Right hindlimb (tissue), 1 donor: Measurements from ENCODE around the gene ADCY1.
A peak's percentile ranks its signal among the peaks of the same experiment; 100 is the strongest.

Source experiments
- DNase-seq: peaks from one replicate; pipeline ENCODE4 v3.0.0-alpha.2; 2018

ADCY1 gene

GRCh38 chr7:45578467-45578866, 4.3 kb downstream of the ADCY1 start:
- no peak for DNase-seq

GRCh38 chr7:45579391-45579801, 5.2 kb downstream of the ADCY1 start:
- DNase-seq, result peak; percentile 20

DNA sequence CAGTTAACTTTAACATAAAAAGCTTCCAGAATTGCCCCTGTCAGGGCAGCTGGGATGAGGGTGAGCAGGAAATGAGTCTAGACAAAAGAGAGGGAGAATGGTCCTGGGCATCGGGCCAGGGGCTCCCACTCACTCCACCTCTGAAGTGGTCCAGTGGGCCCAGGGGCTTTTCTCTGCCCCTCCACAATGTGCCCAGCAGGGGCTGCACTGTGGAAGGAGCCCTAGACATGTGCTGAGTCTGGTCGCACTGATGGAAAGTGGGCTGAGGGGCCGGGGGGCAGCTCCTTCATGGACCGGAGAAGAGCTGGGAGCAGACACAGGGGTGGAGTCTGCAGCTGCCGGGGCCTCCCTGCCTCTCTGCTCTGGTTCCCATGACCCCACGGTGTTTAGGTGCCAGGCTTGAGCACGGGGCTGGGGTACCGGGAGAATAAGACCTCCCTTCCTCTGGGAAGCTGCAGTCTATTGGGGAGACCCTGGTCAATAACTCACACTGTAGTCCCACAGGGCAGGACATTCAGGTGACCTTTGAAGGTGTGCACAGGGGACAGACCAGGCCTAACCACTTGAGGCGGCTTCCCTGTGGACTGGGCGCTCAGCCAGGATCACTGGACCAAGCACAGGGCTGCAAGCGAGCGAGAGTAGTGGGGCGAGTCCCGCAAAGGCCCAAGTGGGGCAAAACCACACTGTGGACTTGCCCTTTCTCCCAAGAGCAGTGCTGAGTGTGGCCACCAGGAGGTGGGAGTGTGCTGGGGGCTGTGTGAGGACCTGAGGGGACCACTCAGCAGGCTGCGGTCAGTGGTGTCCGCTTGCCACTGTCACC, 6.1 kb downstream of the ADCY1 start:
- DNase-seq, result peak; percentile 16

DNA sequence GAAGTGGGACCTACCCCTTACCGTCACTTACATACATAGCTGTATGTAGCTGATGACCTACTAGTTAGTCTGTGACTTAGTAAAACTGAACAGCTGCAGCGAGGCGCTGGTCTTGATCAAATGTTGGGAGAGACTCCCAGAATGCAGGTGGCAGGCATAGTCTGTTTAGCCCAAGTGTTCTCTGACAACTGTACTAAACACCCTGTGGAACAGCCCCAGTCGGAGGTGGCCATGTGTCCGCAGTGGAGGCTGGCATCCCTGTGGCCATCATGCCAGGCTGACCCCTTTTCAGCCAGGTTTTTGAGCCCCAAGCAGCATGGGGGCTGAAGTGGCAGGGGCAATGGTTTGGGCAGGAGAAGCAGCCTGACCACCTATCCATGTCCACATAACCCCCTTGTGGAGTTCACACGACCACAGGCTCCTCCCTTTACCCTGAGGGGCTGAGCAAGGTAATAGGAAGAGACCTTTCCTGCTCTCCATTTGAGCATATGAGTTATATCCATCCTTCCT, 7.2 kb downstream of the ADCY1 start:
- peak; percentile 2 for DNase-seq

- peak; percentile 0 for DNase-seq
Measured at GRCh38 chr7:45582136-45582749, 8.1 kb downstream of the ADCY1 start.

DNA sequence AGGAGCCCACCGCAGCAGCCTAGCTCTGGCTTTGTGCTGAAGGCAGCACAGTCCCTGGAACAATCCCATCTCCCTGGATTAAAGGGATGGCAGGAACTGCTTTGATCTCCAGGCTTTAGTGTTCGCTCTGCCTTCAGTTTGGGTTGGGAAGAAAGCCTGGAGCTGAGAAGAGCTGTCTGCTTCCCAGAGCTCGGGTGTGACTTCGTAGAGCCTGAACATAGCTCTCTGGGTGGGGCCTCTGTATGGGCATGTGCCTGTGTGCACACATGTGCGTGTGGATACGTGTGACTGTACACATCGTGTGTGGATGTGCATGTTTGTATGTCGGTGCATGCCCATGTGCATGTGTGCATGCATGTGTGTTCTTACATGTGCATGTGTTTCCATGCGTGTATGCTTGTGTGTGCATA, 8.7 kb downstream of the ADCY1 start:
- no peak for DNase-seq

DNA sequence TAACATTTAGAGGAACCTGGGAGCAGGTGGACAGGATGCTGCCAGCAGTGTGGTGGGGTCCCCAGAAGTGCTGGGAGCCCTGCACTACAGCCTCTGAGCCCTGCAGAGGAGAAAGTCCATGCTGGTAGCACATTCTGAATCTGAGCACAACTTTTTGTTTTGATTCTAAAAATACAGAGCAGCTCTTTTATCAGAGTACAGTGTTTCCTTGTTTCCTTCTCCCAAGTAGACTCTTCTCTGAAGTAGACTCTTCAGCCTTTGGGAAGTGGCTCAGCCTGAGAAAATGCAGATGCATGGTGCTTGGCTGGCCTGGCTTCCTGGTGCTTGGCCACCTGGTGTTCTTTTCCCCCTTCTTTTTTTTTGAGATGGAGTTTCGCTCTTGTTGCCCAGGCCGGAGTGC, 9.1 kb downstream of the ADCY1 start:
- no peak for DNase-seq

DNA sequence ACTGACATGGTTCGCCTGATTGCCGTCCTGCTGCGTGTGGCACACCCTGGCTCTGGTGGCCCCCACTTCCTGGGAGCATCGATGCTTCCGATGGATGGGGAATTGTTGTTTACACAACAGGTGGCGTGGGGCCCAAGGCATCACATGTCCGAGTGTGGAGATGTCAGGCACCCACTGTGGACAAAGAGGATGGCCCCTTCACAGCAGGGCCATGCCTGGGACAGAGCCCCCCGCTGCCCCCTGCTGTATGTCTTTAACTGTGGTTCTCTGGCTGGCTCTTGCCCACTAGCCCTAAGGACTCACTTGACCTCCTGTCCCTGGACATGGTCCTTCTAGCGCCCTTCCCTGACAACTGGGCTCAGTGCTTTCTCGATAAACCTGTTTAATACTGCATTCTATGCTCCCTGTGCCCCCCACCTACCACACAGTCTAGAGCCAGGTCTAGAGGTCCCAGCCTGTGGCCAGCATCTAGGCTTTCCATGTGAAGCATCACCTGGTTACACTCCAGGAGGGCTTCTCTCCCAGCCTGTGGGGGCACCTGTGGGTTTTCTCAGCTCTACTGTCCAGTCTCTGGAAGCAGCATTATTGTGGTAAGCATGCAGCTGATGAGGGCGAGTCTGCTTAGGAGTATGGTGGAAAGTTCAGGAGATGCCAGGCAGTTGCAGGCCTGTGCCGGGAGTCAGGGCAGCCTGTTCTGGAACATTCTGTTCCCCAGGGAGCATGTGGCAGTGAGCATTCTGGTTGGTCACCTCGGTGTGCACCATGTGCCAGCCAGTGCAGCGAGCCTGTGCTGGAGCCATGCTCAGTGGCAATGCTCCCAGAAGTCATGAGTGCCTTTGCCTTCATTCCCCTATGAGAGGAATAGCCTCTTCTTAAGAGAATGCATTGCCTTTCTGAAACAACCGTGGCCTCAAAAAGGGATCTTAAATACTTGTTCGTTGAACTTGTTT, 10.4 kb downstream of the ADCY1 start:
- no peak for DNase-seq

GRCh38 chr7:45585628-45586027, 11.5 kb downstream of the ADCY1 start:
- no peak for DNase-seq

- DNase-seq, result no peak
Measured at GRCh38 chr7:45586542-45587520, 12.7 kb downstream of the ADCY1 start.

DNA sequence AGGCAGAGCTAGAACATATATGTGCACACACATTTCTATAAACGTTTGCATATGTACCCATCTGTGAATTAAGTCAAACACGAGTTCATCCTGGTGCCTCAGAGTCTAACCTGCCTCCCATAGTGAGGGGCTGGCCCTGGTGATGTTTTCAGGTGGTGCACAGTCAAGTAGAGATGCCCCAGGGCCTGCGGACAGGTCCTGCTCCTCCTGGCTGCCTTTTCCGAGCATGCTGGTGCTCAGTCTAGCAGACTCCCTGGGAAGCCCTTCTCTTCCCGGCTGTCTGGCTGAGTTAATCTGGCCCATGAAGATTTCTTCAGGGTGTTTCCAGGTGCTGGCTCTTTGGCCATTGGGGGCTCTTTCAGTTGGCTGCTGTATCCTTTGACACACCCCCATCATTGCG, 14.3 kb downstream of the ADCY1 start:
- DNase-seq, result no peak

DNA sequence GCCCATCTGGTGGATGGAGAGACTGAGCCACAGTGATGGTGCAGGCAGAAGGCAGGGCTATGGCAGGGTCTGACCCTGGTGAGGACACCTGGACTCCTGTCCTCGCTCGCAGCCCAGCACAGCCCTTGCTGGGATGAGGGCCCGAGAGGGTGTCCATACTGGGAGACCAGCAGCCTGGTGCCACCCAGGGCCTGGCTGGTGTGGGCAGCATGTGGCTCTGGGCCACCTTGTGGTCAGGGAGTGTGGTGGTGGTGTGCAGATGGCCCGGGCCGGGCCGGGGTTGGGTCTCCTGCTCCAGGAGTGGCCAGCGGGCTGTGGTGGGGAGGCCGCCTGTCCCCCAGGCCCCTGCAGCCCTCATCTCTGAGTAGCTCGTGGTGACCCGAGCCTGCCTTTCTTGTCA, 14.9 kb downstream of the ADCY1 start:
- DNase-seq, result no peak

GRCh38 chr7:45589915-45590678, 15.9 kb downstream of the ADCY1 start:
- DNase-seq, result peak; percentile 6

DNA sequence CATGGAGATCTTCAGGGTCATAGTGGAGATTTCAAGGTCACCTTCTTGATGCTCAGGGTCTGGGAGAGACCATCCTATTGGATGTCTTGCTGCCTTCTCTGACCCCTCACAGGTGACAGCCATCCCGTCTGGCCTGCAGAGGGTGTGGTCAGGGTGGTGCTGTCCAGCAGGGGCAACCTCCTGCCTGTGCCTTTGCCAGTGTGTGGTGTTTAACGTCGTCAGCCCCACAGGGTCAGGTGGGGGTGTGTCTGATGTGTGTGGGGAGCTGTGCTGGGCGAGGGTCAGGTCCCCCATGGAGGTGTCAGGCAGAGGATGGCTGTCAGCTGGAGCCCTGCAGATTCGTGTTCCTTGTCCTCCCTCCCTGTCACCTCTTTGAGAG, 16.5 kb downstream of the ADCY1 start:
- DNase-seq, result peak; percentile 10

DNA sequence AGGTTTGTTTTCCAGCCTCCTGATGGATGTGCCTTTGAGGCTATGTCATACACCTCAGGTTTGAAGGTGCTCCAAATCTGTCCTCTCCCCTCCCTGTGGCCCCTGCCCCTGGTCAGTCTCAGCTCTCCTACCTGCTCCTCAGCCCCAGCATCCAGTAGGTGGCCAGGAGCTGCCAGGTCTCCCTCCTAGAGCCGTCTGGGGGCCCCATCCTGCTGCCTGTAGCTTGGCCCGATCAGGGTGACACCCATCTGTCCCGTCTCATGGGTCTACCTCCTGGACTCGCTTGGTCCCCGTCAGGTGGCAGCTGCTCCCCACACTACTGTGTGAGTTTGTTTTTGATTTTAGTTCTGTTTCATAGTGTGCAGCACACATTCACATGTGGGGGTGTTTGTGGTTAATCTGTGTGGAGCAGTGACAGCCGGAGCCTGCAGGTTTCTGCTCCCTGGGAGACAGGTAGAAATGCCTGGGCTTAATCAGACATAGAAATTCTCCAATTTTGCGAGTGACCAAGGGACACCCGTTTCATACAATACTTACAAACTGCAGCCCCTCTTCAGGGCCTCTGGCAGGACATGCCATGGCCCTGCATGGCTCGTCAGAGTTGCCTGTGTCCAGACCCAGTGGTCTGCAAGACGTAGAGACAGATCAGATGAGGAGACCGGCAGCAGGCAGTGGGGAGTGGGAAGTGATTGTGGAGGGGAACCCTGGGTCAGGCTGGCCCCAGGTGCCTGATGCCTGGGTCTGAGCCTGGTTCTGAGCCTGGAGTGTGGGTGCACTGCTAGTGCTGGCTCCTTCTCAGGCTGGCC, 17.1 kb downstream of the ADCY1 start:
- peak; percentile 9 for DNase-seq

DNA sequence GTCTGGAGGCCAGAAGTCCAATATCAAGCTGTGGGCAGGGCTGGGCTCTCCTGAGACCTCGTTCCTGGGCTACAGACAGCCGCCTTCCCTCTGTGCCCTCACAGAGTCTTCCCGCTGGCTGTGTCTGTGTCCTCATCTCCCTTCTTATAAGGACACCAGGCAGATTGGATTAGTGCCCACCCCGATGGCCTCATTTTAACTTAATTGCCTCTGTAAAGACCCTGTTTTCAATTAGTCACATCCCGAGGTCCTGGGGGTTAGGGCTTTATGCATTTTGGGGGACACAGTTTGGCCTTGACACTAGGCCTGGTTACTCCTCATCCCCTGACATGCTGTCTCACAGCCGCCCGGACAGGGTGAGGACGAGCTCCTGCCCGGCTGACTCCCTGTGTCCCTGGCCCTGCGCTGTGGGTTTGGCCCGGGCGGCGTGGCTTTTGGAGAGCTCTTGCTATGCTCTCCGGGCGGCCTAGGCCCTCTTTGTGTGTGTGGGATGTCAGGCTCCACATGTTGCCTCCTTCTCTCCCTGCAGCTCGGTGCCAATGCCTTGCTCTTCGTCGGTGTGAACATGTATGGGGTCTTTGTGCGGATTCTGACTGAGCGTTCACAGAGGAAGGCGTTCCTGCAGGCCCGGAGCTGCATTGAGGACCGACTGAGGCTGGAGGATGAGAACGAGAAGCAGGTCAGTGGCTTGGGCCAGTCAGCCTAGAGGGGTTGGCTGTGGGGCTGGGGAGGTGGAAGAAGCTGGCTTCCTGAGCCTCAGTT, 18.2 kb downstream of the ADCY1 start:
- peak; percentile 11 for DNase-seq

DNA sequence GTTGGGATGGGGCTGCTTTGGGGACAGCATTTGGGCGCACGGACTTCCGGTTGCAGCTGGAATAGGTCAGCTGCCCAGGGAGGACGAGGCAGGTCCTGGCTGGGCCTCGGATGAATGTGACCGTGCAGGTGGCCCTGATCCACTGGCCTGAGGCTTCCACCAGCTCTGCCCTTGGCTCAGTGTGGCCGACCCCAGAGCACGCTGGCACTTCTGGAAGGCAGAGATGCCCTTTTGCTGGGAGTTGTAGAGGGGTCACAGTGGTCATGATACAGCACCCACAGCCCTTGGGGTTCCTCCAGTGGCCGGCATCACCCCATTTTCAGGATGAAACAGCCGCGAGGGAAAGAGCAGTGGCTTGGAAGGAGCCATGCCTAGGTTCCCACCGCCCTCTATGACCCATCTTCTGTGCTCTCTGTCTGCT, 19.0 kb downstream of the ADCY1 start:
- DNase-seq, result peak; percentile 6

- peak; percentile 1 for DNase-seq
Measured at GRCh38 chr7:45593877-45594276, 19.7 kb downstream of the ADCY1 start.
